ENCODE data around the gene RAB44. TPM values are rescaled to one million over a fixed set of nuclear protein-coding genes. Genes with fewer than 3 reads are reported as not detected.

The RAB44 gene
- total and polyA plus RNA-seq, 4 donors = 0.05 to 0.59 (median 0.06) TPM; not detected in 1

GRCh38 chr6:36695414-36695813 lies 2.2 kb upstream of the RAB44 start:
- Histone ChIP-seq H3K27ac (ENCODE audit: low read depth, low read length) (no peak overlapping the region), H3K9me3 (ENCODE audit: control insufficient read depth, insufficient read depth, low read length) (no peaks in the 10 kb centered on the region), H3K4me3 (ENCODE audit: low read depth, low read length) (no peak overlapping the region), H3K27me3 (ENCODE audit: control insufficient read depth, insufficient read depth, low read length) (no peaks in the 10 kb centered on the region), H3K4me1 (ENCODE audit: control insufficient read depth, insufficient read depth, low read length) (peaks cover 7% of the 10 kb centered on the region), H3K36me3 (ENCODE audit: control insufficient read depth, insufficient read depth, low read length) (no peaks in the 10 kb centered on the region)
- WGBS (ENCODE audit: insufficient coverage) = no CpG with 5 or more reads among the region's 2 CpGs
- no peak for DNase-seq (ENCODE audit: low read depth in 4 of 6, low spot score in 6 of 6)

DNA sequence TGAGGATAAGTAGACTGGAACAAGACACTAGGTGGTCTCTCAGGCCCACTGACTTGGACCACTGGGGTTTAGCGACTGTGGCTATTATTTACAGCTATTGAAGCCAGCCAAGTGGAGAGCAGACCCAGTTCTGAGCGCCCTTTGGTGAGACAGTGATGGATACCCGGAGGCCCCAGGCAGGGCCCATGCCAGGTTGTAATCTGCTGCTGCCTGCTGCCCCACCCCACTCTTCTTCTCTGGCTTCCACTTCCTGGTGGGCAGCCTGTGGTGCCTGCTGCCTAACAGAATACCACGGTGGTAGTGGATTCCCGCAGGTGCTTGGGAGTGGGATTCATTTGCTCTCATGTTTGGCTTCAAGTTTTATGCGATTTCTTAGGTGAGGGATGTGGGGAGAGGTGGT lies 570 bp downstream of the RAB44 start:
- no peaks in the 10 kb centered on the region for H3K36me3 ChIP-seq (ENCODE audit: control insufficient read depth, insufficient read depth, low read length)
- H3K4me3 ChIP-seq (ENCODE audit: low read depth, low read length) = no peak overlapping the region
- DNase-seq (ENCODE audit: low read depth in 4 of 6, low spot score in 6 of 6) = no peak
- WGBS (ENCODE audit: insufficient coverage) = 79% methylated on average over 6 of the region's 6 CpGs
- no peaks in the 10 kb centered on the region for H3K27me3 ChIP-seq (ENCODE audit: control insufficient read depth, insufficient read depth, low read length)
- no peak overlapping the region for H3K27ac ChIP-seq (ENCODE audit: low read depth, low read length)
- no peaks in the 10 kb centered on the region for H3K4me1 ChIP-seq (ENCODE audit: control insufficient read depth, insufficient read depth, low read length)
- H3K9me3 ChIP-seq (ENCODE audit: control insufficient read depth, insufficient read depth, low read length) = no peaks in the 10 kb centered on the region

GRCh38 chr6:36698871-36699271 lies 1.2 kb downstream of the RAB44 start:
- DNase-seq (ENCODE audit: low read depth in 4 of 6, low spot score in 6 of 6) = no peak
- WGBS (ENCODE audit: insufficient coverage) = 91% methylated on average over 8 of the region's 8 CpGs

GRCh38 chr6:36699348-36699747 lies 1.7 kb downstream of the RAB44 start:
- Histone ChIP-seq H3K27ac (ENCODE audit: low read depth, low read length) (no peak overlapping the region), H3K9me3 (ENCODE audit: control insufficient read depth, insufficient read depth, low read length) (no peaks in the 10 kb centered on the region), H3K27me3 (ENCODE audit: control insufficient read depth, insufficient read depth, low read length) (no peaks in the 10 kb centered on the region), H3K4me1 (ENCODE audit: control insufficient read depth, insufficient read depth, low read length) (no peaks in the 10 kb centered on the region), H3K4me3 (ENCODE audit: low read depth, low read length) (no peak overlapping the region), H3K36me3 (ENCODE audit: control insufficient read depth, insufficient read depth, low read length) (no peaks in the 10 kb centered on the region)
- no peak for DNase-seq (ENCODE audit: low read depth in 4 of 6, low spot score in 6 of 6)
- WGBS (ENCODE audit: insufficient coverage) = 73% methylated on average over 7 of the region's 7 CpGs

More at GRCh38 chr6:36698871-36699271, 1.2 kb downstream of the RAB44 start:
- Histone ChIP-seq H3K27me3 (ENCODE audit: control insufficient read depth, insufficient read depth, low read length) (no peaks in the 10 kb centered on the region), H3K36me3 (ENCODE audit: control insufficient read depth, insufficient read depth, low read length) (no peaks in the 10 kb centered on the region), H3K27ac (ENCODE audit: low read depth, low read length) (no peak overlapping the region), H3K4me1 (ENCODE audit: control insufficient read depth, insufficient read depth, low read length) (no peaks in the 10 kb centered on the region), H3K4me3 (ENCODE audit: low read depth, low read length) (no peak overlapping the region), H3K9me3 (ENCODE audit: control insufficient read depth, insufficient read depth, low read length) (no peaks in the 10 kb centered on the region)

DNA sequence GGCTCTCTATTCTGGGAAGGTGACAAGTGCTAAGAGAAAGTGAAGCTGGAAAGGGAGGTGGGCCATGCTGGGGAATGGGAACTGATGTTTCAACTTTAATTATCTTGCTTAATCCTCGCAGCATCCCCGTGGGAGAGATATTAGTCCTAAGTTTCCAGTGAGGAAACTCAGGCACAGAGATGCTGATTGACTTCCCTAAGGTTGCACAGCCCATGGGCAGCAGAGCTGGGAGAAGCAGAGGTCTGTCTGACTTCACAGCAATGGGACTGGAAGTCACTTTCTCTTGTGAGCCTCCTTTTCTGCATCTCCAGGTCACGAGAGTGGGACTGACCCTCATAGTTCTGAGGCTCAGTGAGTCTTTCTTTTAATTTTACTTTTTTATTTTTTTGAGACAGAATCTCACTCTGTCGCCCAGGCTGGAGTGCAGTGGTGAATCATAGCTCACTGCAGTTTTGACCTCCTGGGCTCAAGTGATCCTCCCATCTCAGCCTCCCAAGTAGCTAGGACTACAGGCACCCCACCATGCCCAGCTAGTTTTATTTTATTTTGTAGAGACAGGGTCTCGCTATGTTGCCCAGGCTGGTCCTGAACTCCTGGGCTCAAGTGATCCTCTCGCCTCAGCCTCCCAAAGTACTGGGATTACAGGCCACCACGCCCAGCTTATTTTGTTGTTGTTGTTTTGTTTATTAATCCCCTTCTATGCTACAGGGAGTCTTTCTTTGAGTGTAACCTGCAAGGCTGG lies 2.6 kb downstream of the RAB44 start:
- Histone ChIP-seq H3K27me3 (ENCODE audit: control insufficient read depth, insufficient read depth, low read length) (no peaks in the 10 kb centered on the region), H3K4me3 (ENCODE audit: low read depth, low read length) (no peak overlapping the region), H3K27ac (ENCODE audit: low read depth, low read length) (no peak overlapping the region), H3K4me1 (ENCODE audit: control insufficient read depth, insufficient read depth, low read length) (no peaks in the 10 kb centered on the region), H3K9me3 (ENCODE audit: control insufficient read depth, insufficient read depth, low read length) (no peaks in the 10 kb centered on the region), H3K36me3 (ENCODE audit: control insufficient read depth, insufficient read depth, low read length) (no peaks in the 10 kb centered on the region)
- no peak for DNase-seq (ENCODE audit: low read depth in 4 of 6, low spot score in 6 of 6)
- 92% methylated on average over 3 of the region's 7 CpGs for WGBS (ENCODE audit: insufficient coverage)

DNA sequence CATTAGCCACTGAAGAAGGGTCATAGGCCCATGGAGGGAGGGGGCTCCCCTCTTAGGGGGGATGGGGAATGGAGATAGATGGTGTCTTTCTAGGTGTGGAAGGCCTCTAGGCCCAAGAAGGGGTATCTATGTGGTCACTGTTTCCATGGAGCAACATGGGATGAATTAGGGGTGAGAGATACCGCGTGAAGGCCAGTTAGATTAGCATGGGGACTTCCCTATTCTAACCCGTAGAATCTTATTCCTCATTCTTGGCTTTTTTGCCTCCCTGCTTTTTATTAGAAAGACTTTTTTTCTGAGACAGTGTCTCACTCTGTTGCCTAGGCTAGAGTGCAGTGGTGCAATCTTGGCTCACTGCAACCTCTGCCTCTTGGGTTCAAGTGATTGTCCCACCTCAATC lies 3.2 kb downstream of the RAB44 start:
- H3K4me3 ChIP-seq (ENCODE audit: low read depth, low read length) = no peak overlapping the region
- WGBS (ENCODE audit: insufficient coverage) = no CpG with 5 or more reads among the region's 3 CpGs
- H3K27ac ChIP-seq (ENCODE audit: low read depth, low read length) = no peak overlapping the region
- no peaks in the 10 kb centered on the region for H3K27me3 ChIP-seq (ENCODE audit: control insufficient read depth, insufficient read depth, low read length)
- no peaks in the 10 kb centered on the region for H3K4me1 ChIP-seq (ENCODE audit: control insufficient read depth, insufficient read depth, low read length)
- no peak for DNase-seq (ENCODE audit: low read depth in 4 of 6, low spot score in 6 of 6)
- H3K9me3 ChIP-seq (ENCODE audit: control insufficient read depth, insufficient read depth, low read length) = no peaks in the 10 kb centered on the region
- H3K36me3 ChIP-seq (ENCODE audit: control insufficient read depth, insufficient read depth, low read length) = no peaks in the 10 kb centered on the region

DNA sequence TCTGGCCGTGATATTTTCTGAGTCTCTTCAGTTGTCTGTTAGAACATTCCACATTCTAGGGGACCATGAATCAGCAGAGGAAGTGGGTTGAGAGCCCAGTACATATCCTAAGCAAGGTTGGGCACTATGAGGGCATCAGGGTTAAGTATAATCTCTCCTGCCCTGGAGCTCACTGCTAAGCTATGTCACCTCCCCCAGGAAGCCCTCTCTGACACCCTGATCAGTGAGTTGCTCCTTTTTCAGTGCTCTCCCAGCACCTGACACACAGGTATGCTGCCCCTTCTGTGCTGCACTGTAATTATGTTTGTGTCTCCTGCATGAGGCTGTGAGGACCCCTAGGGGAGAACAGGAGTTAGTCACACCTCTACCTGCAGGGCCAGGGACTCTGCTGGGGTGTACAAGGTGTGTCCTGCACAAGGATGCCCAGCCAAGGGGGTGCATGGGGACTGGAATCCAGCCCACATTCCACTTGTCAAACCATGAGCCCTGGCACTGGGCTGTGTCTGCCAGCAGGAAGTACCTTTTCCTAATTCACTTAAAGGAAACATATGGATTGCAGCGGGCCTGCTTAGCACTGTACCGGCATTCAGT lies 3.9 kb downstream of the RAB44 start:
- no peaks in the 10 kb centered on the region for H3K9me3 ChIP-seq (ENCODE audit: control insufficient read depth, insufficient read depth, low read length)
- WGBS (ENCODE audit: insufficient coverage) = 94% methylated on average over 3 of the region's 3 CpGs
- DNase-seq (ENCODE audit: low read depth in 4 of 6, low spot score in 6 of 6) = no peak
- no peak overlapping the region for H3K4me3 ChIP-seq (ENCODE audit: low read depth, low read length)
- no peak overlapping the region for H3K27ac ChIP-seq (ENCODE audit: low read depth, low read length)
- no peaks in the 10 kb centered on the region for H3K36me3 ChIP-seq (ENCODE audit: control insufficient read depth, insufficient read depth, low read length)
- H3K27me3 ChIP-seq (ENCODE audit: control insufficient read depth, insufficient read depth, low read length) = no peaks in the 10 kb centered on the region
- H3K4me1 ChIP-seq (ENCODE audit: control insufficient read depth, insufficient read depth, low read length) = no peaks in the 10 kb centered on the region

- Histone ChIP-seq H3K9me3 (ENCODE audit: control insufficient read depth, insufficient read depth, low read length) (no peaks in the 10 kb centered on the region), H3K4me3 (ENCODE audit: low read depth, low read length) (no peak overlapping the region), H3K36me3 (ENCODE audit: control insufficient read depth, insufficient read depth, low read length) (no peaks in the 10 kb centered on the region), H3K27ac (ENCODE audit: low read depth, low read length) (no peak overlapping the region), H3K4me1 (ENCODE audit: control insufficient read depth, insufficient read depth, low read length) (no peaks in the 10 kb centered on the region), H3K27me3 (ENCODE audit: control insufficient read depth, insufficient read depth, low read length) (no peaks in the 10 kb centered on the region)
- DNase-seq (ENCODE audit: low read depth in 4 of 6, low spot score in 6 of 6) = no peak
- 100% methylated on average over 1 of the region's 3 CpGs for WGBS (ENCODE audit: insufficient coverage)
Observed at GRCh38 chr6:36702656-36703055, 5.0 kb downstream of the RAB44 start.

GRCh38 chr6:36703081-36703606 lies 5.5 kb downstream of the RAB44 start:
- Histone ChIP-seq H3K9me3 (ENCODE audit: control insufficient read depth, insufficient read depth, low read length) (no peaks in the 10 kb centered on the region), H3K4me3 (ENCODE audit: low read depth, low read length) (no peak overlapping the region), H3K36me3 (ENCODE audit: control insufficient read depth, insufficient read depth, low read length) (no peaks in the 10 kb centered on the region), H3K27ac (ENCODE audit: low read depth, low read length) (no peak overlapping the region), H3K4me1 (ENCODE audit: control insufficient read depth, insufficient read depth, low read length) (no peaks in the 10 kb centered on the region), H3K27me3 (ENCODE audit: control insufficient read depth, insufficient read depth, low read length) (no peaks in the 10 kb centered on the region)
- DNase-seq (ENCODE audit: low read depth in 4 of 6, low spot score in 6 of 6) = no peak
- 87% methylated on average over 3 of the region's 5 CpGs for WGBS (ENCODE audit: insufficient coverage)

- no peak overlapping the region for H3K4me3 ChIP-seq (ENCODE audit: low read depth, low read length)
- 77% methylated on average over 18 of the region's 18 CpGs for WGBS (ENCODE audit: insufficient coverage)
- no peak for DNase-seq (ENCODE audit: low read depth in 4 of 6, low spot score in 6 of 6)
- no peak overlapping the region for H3K27ac ChIP-seq (ENCODE audit: low read depth, low read length)
- H3K9me3 ChIP-seq (ENCODE audit: control insufficient read depth, insufficient read depth, low read length) = no peaks in the 10 kb centered on the region
- no peaks in the 10 kb centered on the region for H3K4me1 ChIP-seq (ENCODE audit: control insufficient read depth, insufficient read depth, low read length)
- no peaks in the 10 kb centered on the region for H3K36me3 ChIP-seq (ENCODE audit: control insufficient read depth, insufficient read depth, low read length)
- no peaks in the 10 kb centered on the region for H3K27me3 ChIP-seq (ENCODE audit: control insufficient read depth, insufficient read depth, low read length)
Observed at GRCh38 chr6:36703982-36704381, 6.4 kb downstream of the RAB44 start.

Data from spinal cord (tissue), 10 donors.